A549 (cell line): Measurements from ENCODE around the gene PRMT3. TPM values are rescaled to one million over a fixed set of nuclear protein-coding genes. Genes with fewer than 3 reads are reported as not detected.

Experiments
- ATAC-seq, 2 experiments: fragments of 200-7000 bp in 1 of 2; fragments of >200 bp in 1 of 2; cut with Nextera tagmentation in 1 of 2; cut with Tn5 transposase in 1 of 2; 3 replicates each; pipeline versions ENCODE4 v1.8.0 to v1.9.1; 2018 to 2020; ENCODE audit warnings: mild to moderate bottlenecking in 1 of 2, moderate library complexity in 1 of 2
- CTCF ChIA-PET: fragments of 300-600 bp; sonication (Branson Sonifier 250); formaldehyde crosslinking; extraction: SDS; loops from one replicate; lab custom pipeline; 2021; ENCODE audit warnings: antibody characterized with exemption, inconsistent platforms; lab: Yijun Ruan, JAX
- POLR2A ChIA-PET: fragments of 350-600 bp; formaldehyde crosslinking; extraction: SDS; loops from one replicate; lab custom pipeline; 2021; ENCODE audit warnings: antibody characterized with exemption, inconsistent platforms; lab: Yijun Ruan, JAX
- DNase-seq, 2 experiments: peaks; one replicate each; pipeline versions ENCODE4 v3.0.0 to v3.0.0-alpha.2; 2011 to 2016; ENCODE audit warnings: low read depth in 1 of 2, low spot score in 1 of 2
- FAIRE-seq: peaks from 2 replicates; lab custom pipeline; 2011; peaks lifted over from hg19 to GRCh38; lab: Jason Lieb, UNC
- H3K27ac ChIP-seq, 2 experiments: fragments of >200 bp; sonication (Bioruptor Twin); formaldehyde crosslinking; 3 replicates each; pipeline ENCODE4 v1.5.1; 2016 to 2017
- H3K4me1 ChIP-seq: fragments of >200 bp; sonication (Bioruptor Twin); formaldehyde crosslinking; 3 replicates; pipeline ENCODE4 v1.6.1; 2016
- H3K4me2 ChIP-seq: fragments of >200 bp; sonication (Bioruptor Twin); formaldehyde crosslinking; 3 replicates; pipeline ENCODE4 v1.6.1; 2016
- H3K4me3 ChIP-seq: fragments of >200 bp; sonication (Bioruptor Twin); formaldehyde crosslinking; 3 replicates; pipeline ENCODE4 v1.5.1; 2016
- H3K9me3 ChIP-seq: fragments of >200 bp; sonication (Bioruptor Twin); formaldehyde crosslinking; 3 replicates; pipeline ENCODE4 v1.6.1; 2016
- ATOH8 ChIP-seq: fragments of 250-450 bp; sonication (Bioruptor Pico); IDR thresholded peaks from 2 replicates; pipeline ENCODE4 v1.5.0; 2020; ENCODE audit warnings: low read depth, mild to moderate bottlenecking, moderate library complexity
- BHLHE40 ChIP-seq: IDR thresholded peaks from 2 replicates; pipeline ENCODE4 v1.6.1; 2012; ENCODE audit warnings: low read depth, low read length, inconsistent platforms
- CBX2 ChIP-seq: fragments of 200-600 bp; sonication (generic); IDR thresholded peaks from 2 replicates; pipeline ENCODE4 v1.6.1; 2016; ENCODE audit warnings: low read depth, mild to moderate bottlenecking, borderline replicate concordance
- CBX8 ChIP-seq: fragments of 200-600 bp; sonication (generic); IDR thresholded peaks from 2 replicates; pipeline ENCODE4 v1.6.1; 2016
- CEBPB ChIP-seq, 2 experiments: fragments of >200 bp in 1 of 2; sonication (Bioruptor Twin) in 1 of 2; formaldehyde crosslinking in 1 of 2; IDR thresholded peaks; 2 replicates each; pipeline ENCODE4 v1.6.1; 2012 to 2016
- CHD2 ChIP-seq: fragments of 150-350 bp; IDR thresholded peaks from 2 replicates; pipeline ENCODE4 v1.6.1; 2014; ENCODE audit warnings: low read length; ENCODE audit not compliant: partially characterized antibody
- CHD4 ChIP-seq: fragments of 200-600 bp; sonication (generic); IDR thresholded peaks from 2 replicates; pipeline ENCODE4 v1.6.1; 2016; ENCODE audit warnings: antibody characterized with exemption, mild to moderate bottlenecking, borderline replicate concordance
- FOSB ChIP-seq: fragments of 250-450 bp; sonication (Bioruptor Pico); IDR thresholded peaks from 2 replicates; pipeline ENCODE4 v1.5.0; 2020; ENCODE audit warnings: mild to moderate bottlenecking, moderate library complexity
- FOXS1 ChIP-seq: fragments of 250-450 bp; sonication (Bioruptor Pico); IDR thresholded peaks from 2 replicates; pipeline ENCODE4 v1.5.0; 2020; ENCODE audit warnings: mild to moderate bottlenecking, moderate library complexity
- HDAC2 ChIP-seq: fragments of 200-600 bp; sonication (generic); IDR thresholded peaks from 2 replicates; pipeline ENCODE4 v1.6.1; 2016
- MAZ ChIP-seq: fragments of 150-350 bp; IDR thresholded peaks from 2 replicates; pipeline ENCODE4 v1.6.1; 2014; ENCODE audit warnings: antibody characterized with exemption, low read depth, low read length, borderline replicate concordance
- MYC ChIP-seq: IDR thresholded peaks from 2 replicates; pipeline ENCODE4 v1.6.1; 2012; ENCODE audit warnings: mild to moderate bottlenecking, inconsistent platforms, low read length, improper control_type of control experiment, borderline replicate concordance
- NPAS2 ChIP-seq: fragments of 250-450 bp; sonication (Bioruptor Pico); IDR thresholded peaks from 2 replicates; pipeline ENCODE4 v1.8.0; 2022; ENCODE audit warnings: mild to moderate bottlenecking, moderate library complexity, borderline replicate concordance
- PBX3 ChIP-seq: IDR thresholded peaks from 2 replicates; pipeline ENCODE4 v1.6.1; 2012
- POLR2A ChIP-seq: IDR thresholded peaks from 2 replicates; pipeline ENCODE4 v1.6.1; 2012; ENCODE audit warnings: mild to moderate bottlenecking, low read length
- RFX5 ChIP-seq: fragments of 450-650 bp; IDR thresholded peaks from 2 replicates; pipeline ENCODE4 v1.7.1; 2014; ENCODE audit warnings: antibody characterized with exemption, mild to moderate bottlenecking, moderate library complexity
- SMC3 ChIP-seq: fragments of >200 bp; sonication (Bioruptor Twin); formaldehyde crosslinking; IDR thresholded peaks from 3 replicates; pipeline ENCODE4 v1.6.1; 2018; ENCODE audit warnings: inconsistent platforms
- TFCP2L1 ChIP-seq: fragments of 250-450 bp; sonication (Bioruptor Pico); IDR thresholded peaks from 2 replicates; pipeline ENCODE4 v1.5.0; 2021; ENCODE audit warnings: mild to moderate bottlenecking
- USF2 ChIP-seq: fragments of 450-650 bp; IDR thresholded peaks from 2 replicates; pipeline ENCODE4 v1.6.1; 2014; ENCODE audit warnings: antibody characterized with exemption
- ZFP36 ChIP-seq: fragments of 450-650 bp; IDR thresholded peaks from 2 replicates; pipeline ENCODE4 v1.6.1; 2014; ENCODE audit warnings: borderline replicate concordance; ENCODE audit not compliant: partially characterized antibody
- WGBS: methylation state at CpG from one replicate; pipeline ENCODE4 v1.1.6; 2017; ENCODE audit errors: missing lambda C conversion rate; 5-methylcytosine and 5-hydroxymethylcytosine counted together
- polyA plus RNA-seq, 4 experiments: library from polyadenylated mRNA; depleted of rRNA in 3 of 4; stranded (reverse); fragments of >200 nt; fragmentation: RNase III in 1 of 4; extraction: RNeasy Plus Mini Kit Qiagen cat#74134 plus additional on column Dnase treatment in 1 of 4; gene quantifications; 2 replicates in 3 of 4; 3 replicates in 1 of 4; pipeline ENCODE4 v1.2.3, GENCODE V29; 2011 to 2017
- TF ChIP-seq, protein P1 (sequence below): IDR thresholded peaks from 2 replicates; pipeline ENCODE4 v1.6.1; 2012
- TF ChIP-seq, protein P2 (sequence below): fragments of 200-600 bp; sonication (generic); IDR thresholded peaks from 2 replicates; pipeline ENCODE4 v1.6.1; 2016; ENCODE audit warnings: antibody characterized with exemption, mild to moderate bottlenecking, moderate library complexity
- TF ChIP-seq, protein P3 (sequence below): IDR thresholded peaks from 2 replicates; pipeline ENCODE4 v1.6.1; 2012; ENCODE audit warnings: low read depth, borderline replicate concordance

PRMT3 gene
- polyA plus RNA-seq, 2 of the 4 experiments (the other 2 are of a cell fraction): 34.6 to 53.9 TPM

- TF ChIP-seq USF2 (no peak), NPAS2 (CRISPR knock-in tag) (no peak), BHLHE40 (no peak), POLR2A (no peak), MAZ (no peak)
- TF ChIP-seq, protein P1, sequence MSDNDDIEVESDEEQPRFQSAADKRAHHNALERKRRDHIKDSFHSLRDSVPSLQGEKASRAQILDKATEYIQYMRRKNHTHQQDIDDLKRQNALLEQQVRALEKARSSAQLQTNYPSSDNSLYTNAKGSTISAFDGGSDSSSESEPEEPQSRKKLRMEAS: no peak
These were observed 105.8 kb downstream of the PRMT3 start (continued) for GRCh38 chr11:20493340-20493739.

GRCh38 chr11:20497124-20497792, 109.7 kb downstream of the PRMT3 start:
- TF ChIP-seq CHD2 (no peak), PBX3 (no peak), FOSB (CRISPR knock-in tag) (no peak), ATOH8 (CRISPR knock-in tag) (no peak), CBX8 (no peak), SMC3 (no peak), MYC (no peak), CHD4 (no peak), HDAC2 (no peak), CEBPB (IDR thresholded peaks at IDR 0.05) (no peak), FOXS1 (CRISPR knock-in tag) (no peak), ZFP36 (no peak), RFX5 (no peak), TFCP2L1 (CRISPR knock-in tag) (no peak), CBX2 (no peak)
- TF ChIP-seq, protein P2, sequence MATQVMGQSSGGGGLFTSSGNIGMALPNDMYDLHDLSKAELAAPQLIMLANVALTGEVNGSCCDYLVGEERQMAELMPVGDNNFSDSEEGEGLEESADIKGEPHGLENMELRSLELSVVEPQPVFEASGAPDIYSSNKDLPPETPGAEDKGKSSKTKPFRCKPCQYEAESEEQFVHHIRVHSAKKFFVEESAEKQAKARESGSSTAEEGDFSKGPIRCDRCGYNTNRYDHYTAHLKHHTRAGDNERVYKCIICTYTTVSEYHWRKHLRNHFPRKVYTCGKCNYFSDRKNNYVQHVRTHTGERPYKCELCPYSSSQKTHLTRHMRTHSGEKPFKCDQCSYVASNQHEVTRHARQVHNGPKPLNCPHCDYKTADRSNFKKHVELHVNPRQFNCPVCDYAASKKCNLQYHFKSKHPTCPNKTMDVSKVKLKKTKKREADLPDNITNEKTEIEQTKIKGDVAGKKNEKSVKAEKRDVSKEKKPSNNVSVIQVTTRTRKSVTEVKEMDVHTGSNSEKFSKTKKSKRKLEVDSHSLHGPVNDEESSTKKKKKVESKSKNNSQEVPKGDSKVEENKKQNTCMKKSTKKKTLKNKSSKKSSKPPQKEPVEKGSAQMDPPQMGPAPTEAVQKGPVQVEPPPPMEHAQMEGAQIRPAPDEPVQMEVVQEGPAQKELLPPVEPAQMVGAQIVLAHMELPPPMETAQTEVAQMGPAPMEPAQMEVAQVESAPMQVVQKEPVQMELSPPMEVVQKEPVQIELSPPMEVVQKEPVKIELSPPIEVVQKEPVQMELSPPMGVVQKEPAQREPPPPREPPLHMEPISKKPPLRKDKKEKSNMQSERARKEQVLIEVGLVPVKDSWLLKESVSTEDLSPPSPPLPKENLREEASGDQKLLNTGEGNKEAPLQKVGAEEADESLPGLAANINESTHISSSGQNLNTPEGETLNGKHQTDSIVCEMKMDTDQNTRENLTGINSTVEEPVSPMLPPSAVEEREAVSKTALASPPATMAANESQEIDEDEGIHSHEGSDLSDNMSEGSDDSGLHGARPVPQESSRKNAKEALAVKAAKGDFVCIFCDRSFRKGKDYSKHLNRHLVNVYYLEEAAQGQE: no peak
- TF ChIP-seq, protein P1: no peak
- TF ChIP-seq, protein P3, sequence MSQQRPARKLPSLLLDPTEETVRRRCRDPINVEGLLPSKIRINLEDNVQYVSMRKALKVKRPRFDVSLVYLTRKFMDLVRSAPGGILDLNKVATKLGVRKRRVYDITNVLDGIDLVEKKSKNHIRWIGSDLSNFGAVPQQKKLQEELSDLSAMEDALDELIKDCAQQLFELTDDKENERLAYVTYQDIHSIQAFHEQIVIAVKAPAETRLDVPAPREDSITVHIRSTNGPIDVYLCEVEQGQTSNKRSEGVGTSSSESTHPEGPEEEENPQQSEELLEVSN: no peak
- no peaks in the 10 kb centered on the region for H3K9me3 ChIP-seq
- no peak overlapping the region for H3K4me2 ChIP-seq
- 91% methylated on average over 5 of the region's 5 CpGs for WGBS
- POLR2A ChIA-PET: no interaction called here
- DNase-seq (no peak), FAIRE-seq (no peak), ATAC-seq (no peak)
- no peak overlapping the region for H3K4me3 ChIP-seq
- peaks cover 17% of the 10 kb centered on the region; the same call in 2 of the 3 replicates for H3K4me1 ChIP-seq
- CTCF ChIA-PET: interaction anchor here (1.4 to 2.4 kb wide), 2 partner anchors 10 to 53 kb away, joined by 3 to 6 read pairs; no protein-coding TSS in a partner anchor
- no peak overlapping the region for H3K27ac ChIP-seq
